GM12878 (cell line): ENCODE results near the gene SESN3. TPM values are rescaled to one million over a fixed set of nuclear protein-coding genes. Genes with fewer than 3 reads are reported as not detected.

Source experiments
- BHLHE40 ChIP-seq, 2 experiments: fragments of 450-650 bp in 1 of 2; IDR thresholded peaks; 2 replicates each; pipeline ENCODE4 v1.6.1; 2011 to 2017; ENCODE audit warnings: low read depth in 2 of 2, borderline replicate concordance in 1 of 2, improper control_type of control experiment in 1 of 2, low read length in 1 of 2, mild to moderate bottlenecking in 1 of 2
- CHD2 ChIP-seq: IDR thresholded peaks from 2 replicates; pipeline ENCODE4 v1.6.1; 2011; ENCODE audit warnings: low read depth, low read length, improper control_type of control experiment, borderline replicate concordance
- E2F4 ChIP-seq: IDR thresholded peaks from 2 replicates; pipeline ENCODE4 v1.6.1; 2012; ENCODE audit warnings: low read depth, low read length, improper control_type of control experiment
- HSF1 ChIP-seq: fragments of 150-350 bp; IDR thresholded peaks from 2 replicates; pipeline ENCODE4 v1.6.1; 2014; ENCODE audit warnings: mild to moderate bottlenecking, low read depth, low read length
- IRF3 ChIP-seq: fragments of 450-650 bp; IDR thresholded peaks from 2 replicates; pipeline ENCODE4 v1.6.1; 2014; ENCODE audit warnings: mild to moderate bottlenecking
- RAD51 ChIP-seq: fragments of 450-650 bp; IDR thresholded peaks from 2 replicates; pipeline ENCODE4 v1.6.1; 2016; ENCODE audit warnings: moderate library complexity, mild to moderate bottlenecking, inconsistent platforms
- RUNX3 ChIP-seq: IDR thresholded peaks from 2 replicates; pipeline ENCODE4 v1.6.1; 2012; ENCODE audit warnings: low read length, inconsistent platforms
- USF2 ChIP-seq: IDR thresholded peaks from 2 replicates; pipeline ENCODE4 v1.6.1; 2011; ENCODE audit warnings: low read depth, low read length, improper control_type of control experiment, borderline replicate concordance
- polyA plus RNA-seq, 11 experiments: library from polyadenylated mRNA; depleted of rRNA in 4 of 11; unstranded in 6 of 11; stranded (reverse) in 5 of 11; fragments of >200 nt; fragmentation: Nextera tagmentation in 4 of 11; fragmentation: Illumina TruSeq in 1 of 11; extraction: Ambion mirVana in 4 of 11; extraction: Trizol in 1 of 11; gene quantifications; 1 replicate in 1 of 11; 2 replicates in 10 of 11; pipeline versions ENCODE4 v1.2.1 to v1.2.3, GENCODE V29; 2011 to 2016; ENCODE audit warnings: inconsistent platforms in 2 of 11, missing spikeins in 2 of 11, low read depth in 1 of 11
- total RNA-seq, 4 experiments: library from RNA; depleted of rRNA in 3 of 4; stranded (reverse); fragments of >200 nt in 3 of 4; fragmentation: Illumina TruSeq in 1 of 4; extraction: Trizol in 1 of 4; gene quantifications; 2 replicates each; pipeline versions ENCODE4 v1.2.1 to v1.2.3, GENCODE V29; 2013 to 2021

SESN3 gene
- total and polyA plus RNA-seq, 10 of the 15 experiments (the other 5 are each of a cell fraction or from before 2014, with no cell fraction given), result 0.64 to 6.7 (median 3.0) TPM

GRCh38 chr11:95182397-95182796, 48.6 kb downstream of the SESN3 start (continued):
- TF ChIP-seq HSF1 (no peak), RUNX3 (no peak), RAD51 (no peak), BHLHE40 (IDR thresholded peaks at IDR 0.05; ENCODE audit: borderline replicate concordance in 1 of 2, low read depth in 2 of 2, low read length in 1 of 2) (no peak), E2F4 (no peak), CHD2 (no peak), IRF3 (no peak), USF2 (no peak)
- TF ChIP-seq, all 136 proteins: peak for 0
